IMR-90 (cell line): ENCODE measurements around the gene OPRL1. TPM values are rescaled to one million over a fixed set of nuclear protein-coding genes. Genes with fewer than 3 reads are reported as not detected.
A peak's percentile ranks its signal among the peaks of the same experiment; 100 is the strongest.

Experiments used
- ATAC-seq: fragments of 200-7000 bp; cut with Tn5 transposase; 2 replicates; pipeline ENCODE4 v1.9.1; 2020; ENCODE audit warnings: low read depth, mild to moderate bottlenecking, moderate library complexity
- BruUV-seq: library from RNA; stranded (reverse); fragments of 400-500 nt; replicated peaks from 2 replicates; lab custom pipeline; 2021; lab: Mats Ljungman, UMichigan
- CTCF ChIA-PET: fragments of 300-600 bp; formaldehyde crosslinking; extraction: SDS; loops from one replicate; lab custom pipeline; 2021; ENCODE audit warnings: antibody characterized with exemption; lab: Yijun Ruan, JAX
- POLR2A ChIA-PET: fragments of 300-600 bp; sonication (Branson Sonifier 250); formaldehyde crosslinking; loops from one replicate; lab custom pipeline; 2022; ENCODE audit warnings: antibody characterized with exemption; ENCODE audit not compliant: unreplicated experiment; lab: Charles Lee
- DNase-seq: peaks from one replicate; pipeline ENCODE4 v3.0.0; 2013
- H2AFZ ChIP-seq: replicated peaks from 2 replicates; pipeline ENCODE3; 2013; ENCODE audit warnings: low read length, mild to moderate bottlenecking; ENCODE audit not compliant: poor library complexity
- H2AK5ac ChIP-seq: 2 replicates; pipeline ENCODE4 v1.6.1; 2013; ENCODE audit warnings: low read depth, low read length, inconsistent platforms
- H2AK9ac ChIP-seq: replicated peaks from 2 replicates; pipeline ENCODE3; 2013; ENCODE audit warnings: mild to moderate bottlenecking, low read depth, low read length, moderate library complexity; ENCODE audit not compliant: poor library complexity
- H2BK120ac ChIP-seq: 2 replicates; pipeline ENCODE4 v1.6.1; 2013; ENCODE audit warnings: low read depth, low read length, inconsistent platforms
- H2BK15ac ChIP-seq: 3 replicates; pipeline ENCODE4 v1.6.1; 2013; ENCODE audit warnings: low read depth, low read length, inconsistent platforms
- H2BK20ac ChIP-seq: 2 replicates; pipeline ENCODE4 v1.6.1; 2013; ENCODE audit warnings: low read depth, mild to moderate bottlenecking, inconsistent platforms, low read length, moderate library complexity
- H2BK5ac ChIP-seq: 2 replicates; pipeline ENCODE4 v1.6.1; 2013; ENCODE audit warnings: mild to moderate bottlenecking, low read depth, low read length, inconsistent platforms; ENCODE audit not compliant: poor library complexity, severe bottlenecking
- H3K14ac ChIP-seq: replicated peaks from 2 replicates; pipeline ENCODE4 v1.6.1; 2013; ENCODE audit warnings: low read depth, low read length, inconsistent platforms
- H3K18ac ChIP-seq: 2 replicates; pipeline ENCODE4 v1.6.1; 2013; ENCODE audit warnings: low read depth, low read length, control low read depth
- H3K23ac ChIP-seq: 2 replicates; pipeline ENCODE4 v1.6.1; 2013; ENCODE audit warnings: low read depth, low read length, inconsistent platforms
- H3K27ac ChIP-seq: 2 replicates; pipeline ENCODE4 v1.5.1; 2013; ENCODE audit warnings: mild to moderate bottlenecking, control low read depth, low read length; ENCODE audit not compliant: insufficient read depth
- H3K27me3 ChIP-seq: 2 replicates; pipeline ENCODE4 v1.6.1; 2013; ENCODE audit warnings: low read length; ENCODE audit not compliant: control insufficient read depth, insufficient read depth
- H3K36me3 ChIP-seq: 2 replicates; pipeline ENCODE4 v1.6.1; 2013; ENCODE audit warnings: low read length, mixed read lengths; ENCODE audit not compliant: control insufficient read depth, insufficient read depth
- H3K4ac ChIP-seq: 2 replicates; pipeline ENCODE4 v1.6.1; 2013; ENCODE audit warnings: low read depth, low read length, inconsistent platforms
- H3K4me1 ChIP-seq: 2 replicates; pipeline ENCODE4 v1.6.1; 2013; ENCODE audit warnings: low read length, mixed read lengths; ENCODE audit not compliant: control insufficient read depth, insufficient read depth
- H3K4me2 ChIP-seq: 2 replicates; pipeline ENCODE4 v1.6.1; 2013; ENCODE audit warnings: low read depth, mild to moderate bottlenecking, control low read depth, low read length, moderate library complexity
- H3K4me3 ChIP-seq: 2 replicates; pipeline ENCODE4 v1.5.1; 2013; ENCODE audit warnings: low read depth, mild to moderate bottlenecking, control low read depth, low read length, moderate library complexity; ENCODE audit not compliant: insufficient read depth
- H3K56ac ChIP-seq: 2 replicates; pipeline ENCODE4 v1.6.1; 2013; ENCODE audit warnings: low read length, inconsistent platforms; ENCODE audit not compliant: insufficient read depth; ENCODE audit errors: extremely low read depth
- H3K79me1 ChIP-seq, 2 experiments: 2 replicates each; pipeline ENCODE4 v1.6.1; 2013; ENCODE audit warnings: low read length in 2 of 2, inconsistent platforms in 1 of 2, low read depth in 1 of 2
- H3K9ac ChIP-seq: 2 replicates; pipeline ENCODE4 v1.6.1; 2013; ENCODE audit warnings: low read depth, low read length, control low read depth
- H3K9me1 ChIP-seq: 2 replicates; pipeline ENCODE4 v1.6.1; 2013; ENCODE audit warnings: low read length, inconsistent platforms; ENCODE audit not compliant: insufficient read depth
- H3K9me3 ChIP-seq: 2 replicates; pipeline ENCODE4 v1.6.1; 2013; ENCODE audit warnings: low read length; ENCODE audit not compliant: control insufficient read depth, insufficient read depth
- H4K20me1 ChIP-seq: 2 replicates; pipeline ENCODE4 v1.6.1; 2013; ENCODE audit warnings: low read length, inconsistent platforms; ENCODE audit not compliant: insufficient read depth
- H4K5ac ChIP-seq: 2 replicates; pipeline ENCODE4 v1.6.1; 2013; ENCODE audit warnings: mild to moderate bottlenecking, low read depth, low read length, control low read depth
- H4K8ac ChIP-seq, 2 experiments: 2 replicates each; pipeline ENCODE4 v1.6.1; 2013; ENCODE audit warnings: low read depth in 2 of 2, low read length in 2 of 2, control low read depth in 1 of 2, inconsistent platforms in 1 of 2
- H4K91ac ChIP-seq: 2 replicates; pipeline ENCODE4 v1.6.1; 2013; ENCODE audit warnings: low read depth, low read length, inconsistent platforms; ENCODE audit not compliant: insufficient read depth
- BHLHE40 ChIP-seq: fragments of 150-350 bp; IDR thresholded peaks from 2 replicates; pipeline ENCODE4 v1.6.1; 2016; ENCODE audit warnings: mild to moderate bottlenecking, low read depth, low read length
- CEBPB ChIP-seq: IDR thresholded peaks from 2 replicates; pipeline ENCODE4 v1.6.1; 2012; ENCODE audit warnings: low read depth, low read length, improper control_type of control experiment
- CHD1 ChIP-seq: IDR thresholded peaks from 2 replicates; pipeline ENCODE4 v1.6.1; 2012; ENCODE audit warnings: low read depth, low read length, improper control_type of control experiment
- ELK1 ChIP-seq: fragments of 150-350 bp; IDR thresholded peaks from 2 replicates; pipeline ENCODE4 v1.6.1; 2016; ENCODE audit warnings: low read depth, mild to moderate bottlenecking, low read length, moderate library complexity, borderline replicate concordance
- FOS ChIP-seq: fragments of 150-350 bp; IDR thresholded peaks from 2 replicates; pipeline ENCODE4 v1.6.1; 2016; ENCODE audit warnings: low read depth, low read length
- MAFK ChIP-seq: IDR thresholded peaks from 2 replicates; pipeline ENCODE4 v1.6.1; 2012; ENCODE audit warnings: low read depth, low read length, improper control_type of control experiment
- MAZ ChIP-seq: IDR thresholded peaks from 2 replicates; pipeline ENCODE4 v1.6.1; 2012; ENCODE audit warnings: low read depth, mild to moderate bottlenecking, low read length, improper control_type of control experiment, moderate library complexity, borderline replicate concordance
- MXI1 ChIP-seq: IDR thresholded peaks from 2 replicates; pipeline ENCODE4 v1.6.1; 2012; ENCODE audit warnings: low read depth, mild to moderate bottlenecking, low read length, moderate library complexity, borderline replicate concordance
- NFE2L2 ChIP-seq: fragments of 150-350 bp; IDR thresholded peaks from 2 replicates; pipeline ENCODE4 v1.6.1; 2016; ENCODE audit warnings: low read depth, mild to moderate bottlenecking, low read length
- POLR2A ChIP-seq: IDR thresholded peaks from 2 replicates; pipeline ENCODE4 v1.6.1; 2012; ENCODE audit warnings: mild to moderate bottlenecking, low read depth, low read length
- RAD21 ChIP-seq: IDR thresholded peaks from 2 replicates; pipeline ENCODE4 v1.6.1; 2012; ENCODE audit warnings: low read length, improper control_type of control experiment
- SMC3 ChIP-seq: fragments of 150-350 bp; IDR thresholded peaks from 2 replicates; pipeline ENCODE4 v1.6.1; 2016; ENCODE audit warnings: low read depth, mild to moderate bottlenecking, antibody characterized with exemption, low read length, moderate library complexity
- WGBS, 2 experiments: methylation state at CpG; one replicate each; pipeline versions ENCODE4 v1.1.5 to v1.1.7; 2013; ENCODE audit warnings: missing lambda C conversion rate in 2 of 2; ENCODE audit not compliant: insufficient read length in 1 of 2; ENCODE audit errors: extremely low coverage in 2 of 2; 5-methylcytosine and 5-hydroxymethylcytosine counted together
- dilution Hi-C: fragments of 300-500 bp; cut with HindIII; formaldehyde crosslinking; loops from one replicate; pipeline ENCODE4 v1.14.3; 2018; ENCODE audit warnings: low sequenced_read_pairs; ENCODE audit not compliant: unreplicated experiment
- in situ Hi-C: fragments of 300-500 bp; cut with MboI; formaldehyde crosslinking; loops from 3 replicates; pipeline ENCODE4 v1.14.3; 2019; ENCODE audit warnings: low sequenced_read_pairs, inconsistent platforms, mixed read lengths
- intact Hi-C: fragments of 100-400 bp; cut with micrococcal nuclease; formaldehyde crosslinking; loops from 2 replicates; pipeline ENCODE4 v1.10.0; 2022
- polyA plus RNA-seq, 3 experiments: library from polyadenylated mRNA; depleted of rRNA; stranded (reverse); fragments of >200 nt; gene quantifications; 2 replicates each; pipeline ENCODE4 v1.2.3, GENCODE V29; 2012; ENCODE audit warnings: low replicate concordance in 1 of 3
- total RNA-seq: library from RNA; depleted of rRNA; stranded (reverse); fragments of >200 nt; gene quantifications from 2 replicates; pipeline ENCODE4 v1.2.3, GENCODE V29; 2012
- TF ChIP-seq, protein P1 (sequence below): fragments of 150-350 bp; IDR thresholded peaks from 2 replicates; pipeline ENCODE4 v1.6.1; 2017; ENCODE audit warnings: mild to moderate bottlenecking, antibody characterized with exemption, low read length, low read depth
- TF ChIP-seq, protein P2 (sequence below): conservative IDR thresholded peaks from 2 replicates; pipeline ENCODE4 v1.5.1; 2012; ENCODE audit warnings: mild to moderate bottlenecking, low read depth, low read length, improper control_type of control experiment

Gene OPRL1
- total and polyA plus RNA-seq, 2 of the 4 experiments (the other 2 are of a cell fraction) = 0.36 to 1.2 TPM

GRCh38 chr20:64063389-64064144 lies 16.3 kb upstream of the OPRL1 start:
- Histone ChIP-seq H3K27me3 (no peaks in the 10 kb centered on the region), H2BK5ac (peak overlapping the region; percentile 62), H2BK120ac (no peak overlapping the region; the same call in 1 of the 2 replicates), H3K27ac (peak overlapping the region; percentile 66), H2AK5ac (peak overlapping the region; percentile 85), H3K9me1 (peaks cover 19% of the 10 kb centered on the region), H2AFZ (peak overlapping the region; percentile 97), H3K4me1 (peaks cover 27% of the 10 kb centered on the region), H3K4me2 (peak overlapping the region; percentile 88), H3K36me3 (no peaks in the 10 kb centered on the region), H4K8ac (peak overlapping the region; percentile 80 to 82; a peak in 3 of 4 replicates), H3K4me3 (peak overlapping the region; percentile 87), H3K4ac (peak overlapping the region; percentile 90), H3K9me3 (no peaks in the 10 kb centered on the region), H3K23ac (peak overlapping the region; percentile 82; the same call in 1 of the 2 replicates), H3K56ac (peak overlapping the region; percentile 40; the same call in 1 of the 2 replicates), H3K18ac (no peak overlapping the region), H4K91ac (peak overlapping the region; percentile 68), H3K14ac (peak overlapping the region; percentile 45), H2AK9ac (peak overlapping the region; percentile 99), H3K9ac (peak overlapping the region; percentile 92), H4K5ac (no peak overlapping the region), H3K79me1 (peaks cover 10 to 38% of the 10 kb centered on the region in 2 experiments; a peak in 3 of 4 replicates), H4K20me1 (peaks cover 15% of the 10 kb centered on the region), H2BK20ac (0 out of 2 replicates have a peak overlapping the region, but pooled peaks have one; percentile 35), H2BK15ac (peak overlapping the region; percentile 58; the same call in 1 of the 3 replicates)
- BruUV-seq = no TSS peak
- in situ Hi-C loops (no loop called here), dilution Hi-C loops (no loop called here), intact Hi-C loops (no loop called here)
- POLR2A ChIA-PET = interaction anchor here (0.6 kb wide), 2 partner anchors 9 to 10 kb away, joined by 3 read pairs; no protein-coding TSS in a partner anchor
- CTCF ChIA-PET = interaction anchor here (1.5 kb wide), 1 partner anchor 83 kb away, joined by 3 read pairs; the partner anchor contains the start of gene PRPF6
- DNase-seq = no peak
- 0% methylated on average over 15 of the region's 51 CpGs; no CpG with 5 or more reads in 1 of the 2 experiments for WGBS, 2 experiments
- peak; percentile 6 for ATAC-seq
- TF ChIP-seq FOS = no peak
- TF ChIP-seq RAD21 = no peak
- TF ChIP-seq CHD1 = no peak
- TF ChIP-seq, protein P1, sequence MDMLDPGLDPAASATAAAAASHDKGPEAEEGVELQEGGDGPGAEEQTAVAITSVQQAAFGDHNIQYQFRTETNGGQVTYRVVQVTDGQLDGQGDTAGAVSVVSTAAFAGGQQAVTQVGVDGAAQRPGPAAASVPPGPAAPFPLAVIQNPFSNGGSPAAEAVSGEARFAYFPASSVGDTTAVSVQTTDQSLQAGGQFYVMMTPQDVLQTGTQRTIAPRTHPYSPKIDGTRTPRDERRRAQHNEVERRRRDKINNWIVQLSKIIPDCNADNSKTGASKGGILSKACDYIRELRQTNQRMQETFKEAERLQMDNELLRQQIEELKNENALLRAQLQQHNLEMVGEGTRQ = no peak
- no peak for TF ChIP-seq MAZ
- no peak for TF ChIP-seq POLR2A
- TF ChIP-seq MAFK = no peak
- no peak for TF ChIP-seq ELK1
- TF ChIP-seq, protein P2, sequence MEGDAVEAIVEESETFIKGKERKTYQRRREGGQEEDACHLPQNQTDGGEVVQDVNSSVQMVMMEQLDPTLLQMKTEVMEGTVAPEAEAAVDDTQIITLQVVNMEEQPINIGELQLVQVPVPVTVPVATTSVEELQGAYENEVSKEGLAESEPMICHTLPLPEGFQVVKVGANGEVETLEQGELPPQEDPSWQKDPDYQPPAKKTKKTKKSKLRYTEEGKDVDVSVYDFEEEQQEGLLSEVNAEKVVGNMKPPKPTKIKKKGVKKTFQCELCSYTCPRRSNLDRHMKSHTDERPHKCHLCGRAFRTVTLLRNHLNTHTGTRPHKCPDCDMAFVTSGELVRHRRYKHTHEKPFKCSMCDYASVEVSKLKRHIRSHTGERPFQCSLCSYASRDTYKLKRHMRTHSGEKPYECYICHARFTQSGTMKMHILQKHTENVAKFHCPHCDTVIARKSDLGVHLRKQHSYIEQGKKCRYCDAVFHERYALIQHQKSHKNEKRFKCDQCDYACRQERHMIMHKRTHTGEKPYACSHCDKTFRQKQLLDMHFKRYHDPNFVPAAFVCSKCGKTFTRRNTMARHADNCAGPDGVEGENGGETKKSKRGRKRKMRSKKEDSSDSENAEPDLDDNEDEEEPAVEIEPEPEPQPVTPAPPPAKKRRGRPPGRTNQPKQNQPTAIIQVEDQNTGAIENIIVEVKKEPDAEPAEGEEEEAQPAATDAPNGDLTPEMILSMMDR = no peak
- no peak for TF ChIP-seq BHLHE40
- TF ChIP-seq SMC3 = no peak
- TF ChIP-seq CEBPB = no peak
- TF ChIP-seq NFE2L2 = no peak
- TF ChIP-seq MXI1 = no peak
